GM18507 (cell line): ENCODE measurements around the gene SFT2D2.

ENCODE experiments used
- DNase-seq: peaks from one replicate; pipeline ENCODE4 v3.0.0; 2011; ENCODE audit warnings: low read depth; ENCODE audit not compliant: insufficient read length; ENCODE audit errors: extremely low spot score
- FAIRE-seq: peaks from 2 replicates; lab custom pipeline; 2011; peaks lifted over from hg19 to GRCh38; lab: Jason Lieb, UNC

SFT2D2 gene

GRCh38 chr1:168297019-168297730, 71.4 kb downstream of the SFT2D2 start:
- FAIRE-seq = no peak
- no peak for DNase-seq

- no peak for DNase-seq
- FAIRE-seq = no peak
Measured at GRCh38 chr1:168298446-168298845, 72.6 kb downstream of the SFT2D2 start.

GRCh38 chr1:168300626-168301025, 74.8 kb downstream of the SFT2D2 start:
- no peak for FAIRE-seq
- no peak for DNase-seq

GRCh38 chr1:168301664-168302320, 76.0 kb downstream of the SFT2D2 start:
- FAIRE-seq (no peak), DNase-seq (no peak)
